Measurements from ENCODE around the gene TCEA2.

The TCEA2 gene

GRCh38 chr20:64108731-64109681 is 46.0 kb downstream of the TCEA2 start:
- Mint-ChIP-seq H3K27ac (no peak overlapping the region), H3K9me3 (no peaks in the 10 kb centered on the region), H3K4me3 (no peak overlapping the region), H3K4me1 (peaks cover 5% of the 10 kb centered on the region), H3K27me3 (ENCODE audit: low read depth) (peaks cover 16% of the 10 kb centered on the region), H3K36me3 (ENCODE audit: low read depth) (no peaks in the 10 kb centered on the region)
- TF ChIP-seq CTCF (IDR thresholded peaks at IDR 0.05; ENCODE audit: unreplicated experiment in 3 of 3) = no peak

GRCh38 chr20:64109831-64110391 is 46.9 kb downstream of the TCEA2 start:
- no peak for TF ChIP-seq CTCF (IDR thresholded peaks at IDR 0.05; ENCODE audit: unreplicated experiment in 3 of 3)
- peaks cover 5% of the 10 kb centered on the region for H3K4me1 Mint-ChIP-seq

GRCh38 chr20:64110411-64111068 is 47.5 kb downstream of the TCEA2 start:
- TF ChIP-seq CTCF (IDR thresholded peaks at IDR 0.05; ENCODE audit: unreplicated experiment in 3 of 3) = no peak
- Mint-ChIP-seq H3K27ac (peak overlapping the region in 1 of 3 experiments; percentile 66), H3K4me3 (no peak overlapping the region), H3K27me3 (ENCODE audit: low read depth) (peaks cover 16% of the 10 kb centered on the region), H3K4me1 (peaks cover 5% of the 10 kb centered on the region), H3K36me3 (ENCODE audit: low read depth) (no peaks in the 10 kb centered on the region), H3K9me3 (no peaks in the 10 kb centered on the region)

More at GRCh38 chr20:64109831-64110391, 46.9 kb downstream of the TCEA2 start:
- Mint-ChIP-seq H3K27ac (peak overlapping the region in 1 of 3 experiments; percentile 66), H3K36me3 (ENCODE audit: low read depth) (no peaks in the 10 kb centered on the region), H3K4me3 (no peak overlapping the region), H3K27me3 (ENCODE audit: low read depth) (peaks cover 13% of the 10 kb centered on the region), H3K9me3 (no peaks in the 10 kb centered on the region)

- Mint-ChIP-seq H3K4me1 (peaks cover 5% of the 10 kb centered on the region), H3K4me3 (no peak overlapping the region), H3K9me3 (no peaks in the 10 kb centered on the region), H3K36me3 (ENCODE audit: low read depth) (no peaks in the 10 kb centered on the region), H3K27ac (no peak overlapping the region), H3K27me3 (ENCODE audit: low read depth) (peaks cover 17% of the 10 kb centered on the region)
- no peak for TF ChIP-seq CTCF (IDR thresholded peaks at IDR 0.05; ENCODE audit: unreplicated experiment in 3 of 3)
Observed at GRCh38 chr20:64111841-64112641, 49.0 kb downstream of the TCEA2 start.

GRCh38 chr20:64112691-64113443 is 49.9 kb downstream of the TCEA2 start:
- TF ChIP-seq CTCF (IDR thresholded peaks at IDR 0.05; ENCODE audit: unreplicated experiment in 3 of 3) = no peak
- no peaks in the 10 kb centered on the region for H3K9me3 Mint-ChIP-seq
- H3K4me1 Mint-ChIP-seq = peaks cover 5% of the 10 kb centered on the region
- no peak overlapping the region for H3K27ac Mint-ChIP-seq
- H3K27me3 Mint-ChIP-seq (ENCODE audit: low read depth) = peaks cover 17% of the 10 kb centered on the region
- no peak overlapping the region for H3K4me3 Mint-ChIP-seq
- H3K36me3 Mint-ChIP-seq (ENCODE audit: low read depth) = no peaks in the 10 kb centered on the region
